ENCODE results near the gene TAOK3. TPM values are rescaled to one million over a fixed set of nuclear protein-coding genes. Genes with fewer than 3 reads are reported as not detected.
A peak's percentile ranks its signal among the peaks of the same experiment; 100 is the strongest.

TAOK3 gene
- total and polyA plus RNA-seq, 12 donors: 8.4 to 29.8 (median 21.2) TPM

DNA sequence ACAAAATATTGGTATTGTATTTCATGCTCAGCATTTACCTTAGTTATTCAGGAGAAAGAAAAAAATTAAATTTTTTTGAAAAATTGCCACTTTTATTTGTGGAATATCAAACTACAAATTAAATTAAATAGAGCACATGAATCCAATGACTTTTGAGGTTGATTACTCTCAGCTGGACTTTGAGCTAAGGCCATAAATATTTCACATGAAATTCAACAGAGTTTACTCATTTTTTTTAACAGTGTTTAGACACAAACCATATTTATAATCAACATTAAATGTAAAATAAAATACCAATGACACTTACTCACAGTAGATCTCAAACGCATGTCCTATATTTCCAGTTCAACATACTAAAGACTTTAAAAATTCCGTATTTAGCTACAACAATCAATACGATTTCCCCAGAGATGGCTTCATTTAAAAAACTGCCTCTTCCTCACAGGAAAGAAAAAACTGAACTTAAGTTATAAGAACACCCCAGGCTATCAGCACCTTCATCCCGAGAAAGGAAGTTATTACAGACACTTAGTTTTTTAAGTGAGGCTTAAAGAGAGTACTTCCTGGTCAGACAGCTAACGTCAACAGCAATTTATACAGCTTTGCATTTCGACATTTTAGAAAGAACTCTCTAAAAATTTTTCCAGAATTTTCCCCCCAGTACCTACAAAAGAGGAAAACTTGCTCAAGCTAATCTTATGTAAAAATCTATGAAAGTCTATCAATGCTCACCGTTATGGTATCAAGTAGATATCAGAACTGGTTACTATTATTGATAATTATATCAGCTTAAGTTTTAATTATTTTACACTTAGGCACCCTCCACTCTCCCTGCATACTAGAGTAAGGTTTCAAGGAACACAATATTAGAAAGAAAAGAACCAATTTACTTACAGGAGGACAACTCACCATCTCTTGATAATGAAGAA is 13.8 kb downstream of the TAOK3 start:
- ATAC-seq: peak in 1 of 8 donors; percentile 37
- no peak for TF ChIP-seq CTCF (IDR thresholded peaks at IDR 0.05)
- Histone ChIP-seq H3K4me1 (peaks cover 5 to 82% (median 21%) of the 10 kb centered on the region in 9 donors), H3K27me3 (no peaks in the 10 kb centered on the region), H3K36me3 (peaks cover 0 to 3% (median 0%) of the 10 kb centered on the region in 9 donors), H3K4me3 (peak overlapping the region in 3 of 10 donors; percentile 6 to 46 (median 13)), H3K27ac (peak overlapping the region in 3 of 10 donors; percentile 4 to 85 (median 27)), H3K9me3 (no peaks in the 10 kb centered on the region)
- intact Hi-C loops (cut with DNase I): loop anchor here in 1 of 10 donors (10.0 kb wide), 1 partner anchor 54 kb away; no protein-coding TSS in a partner anchor
- DNase-seq: no peak
- WGBS, 2 donors: 47 to 55% methylated on average over 7 of the region's 7 CpGs

DNA sequence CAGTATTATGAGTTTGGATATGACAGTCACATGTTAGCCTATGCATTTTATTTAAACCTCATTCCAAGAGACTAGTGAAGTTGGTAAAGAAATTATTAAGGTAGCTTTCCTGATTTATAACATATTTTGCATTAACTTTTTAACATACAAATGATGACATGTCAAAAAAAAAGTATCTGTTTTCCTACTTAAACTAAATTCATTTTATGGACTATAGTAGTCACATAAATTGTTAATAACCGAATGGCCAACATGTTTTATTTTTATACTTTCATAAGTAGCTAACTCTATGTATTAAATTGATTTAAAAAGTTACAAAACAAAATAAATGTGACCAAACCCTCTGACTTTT is 14.7 kb downstream of the TAOK3 start:
- 90 to 96% methylated on average over 1 of the region's 1 CpG for WGBS, 2 donors
- no peak for TF ChIP-seq CTCF (IDR thresholded peaks at IDR 0.05)

DNA sequence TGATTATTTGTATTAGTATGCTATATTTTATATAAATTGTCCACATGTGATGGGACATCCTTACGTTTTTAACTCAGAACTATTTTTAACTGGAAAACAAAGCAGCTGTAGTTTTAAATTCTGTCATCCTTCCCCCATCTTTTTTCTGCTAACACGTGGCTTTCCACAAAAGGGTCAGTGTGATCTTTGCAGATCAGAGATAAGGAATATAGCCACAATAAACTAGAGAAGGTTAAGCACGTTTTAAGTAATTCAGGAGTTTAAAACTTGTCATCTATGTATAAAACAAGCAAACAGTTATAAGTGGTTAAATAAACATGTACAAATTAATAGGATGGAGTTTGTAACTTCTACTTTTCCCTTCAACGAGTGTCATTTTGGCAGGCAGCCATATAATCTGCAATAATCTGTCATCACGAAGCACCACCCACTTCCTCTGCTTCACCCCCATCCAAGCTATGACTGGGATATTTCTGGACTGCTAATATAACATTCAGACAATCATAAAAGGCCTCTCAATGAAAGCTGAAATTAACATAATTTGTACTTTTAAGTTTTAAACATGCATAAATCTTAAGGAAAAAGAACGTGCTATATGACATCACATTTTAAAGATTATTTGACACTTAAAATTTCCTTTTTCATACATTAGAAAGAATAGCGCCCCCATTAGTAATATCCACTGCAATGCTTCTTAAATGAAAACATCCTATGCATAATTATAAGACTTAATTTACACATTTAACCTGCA is 15.3 kb downstream of the TAOK3 start:
- DNase-seq (peak in 1 of 2 donors; percentile 74), ATAC-seq (peak in 7 of 8 donors; percentile 80 to 89 (median 87))
- peaks cover 5 to 77% (median 21%) of the 10 kb centered on the region in 9 donors for H3K4me1 ChIP-seq
- peak in 1 of 9 donors; percentile 14 for TF ChIP-seq CTCF (IDR thresholded peaks at IDR 0.05)
- H3K9me3 ChIP-seq: no peaks in the 10 kb centered on the region
- H3K4me3 ChIP-seq: peak overlapping the region in 1 of 10 donors; percentile 46
- peaks cover 0 to 3% (median 0%) of the 10 kb centered on the region in 9 donors for H3K36me3 ChIP-seq
- H3K27ac ChIP-seq: peak overlapping the region in 7 of 10 donors; percentile 9 to 85 (median 45)
- no peaks in the 10 kb centered on the region for H3K27me3 ChIP-seq
- intact Hi-C loops (cut with DNase I): loop anchor here in 1 of 10 donors (10.0 kb wide), 1 partner anchor 53 kb away; no protein-coding TSS in a partner anchor
- 27 to 34% methylated on average over 7 of the region's 7 CpGs for WGBS, 2 donors

More for the DNA sequence above, 14.7 kb downstream of the TAOK3 start:
- peak overlapping the region in 1 of 10 donors; percentile 46 for H3K4me3 ChIP-seq
- no peaks in the 10 kb centered on the region for H3K9me3 ChIP-seq
- intact Hi-C loops (cut with DNase I): loop anchor here in 1 of 10 donors (10.0 kb wide), 1 partner anchor 53 kb away; no protein-coding TSS in a partner anchor
- peaks cover 5 to 80% (median 21%) of the 10 kb centered on the region in 9 donors for H3K4me1 ChIP-seq
- DNase-seq (no peak), ATAC-seq (no peak)
- peak overlapping the region in 1 of 10 donors; percentile 85 for H3K27ac ChIP-seq
- peaks cover 0 to 3% (median 0%) of the 10 kb centered on the region in 9 donors for H3K36me3 ChIP-seq
- H3K27me3 ChIP-seq: no peaks in the 10 kb centered on the region

GRCh38 chr12:118356809-118357256 is 15.9 kb downstream of the TAOK3 start:
- peak overlapping the region in 1 of 10 donors; percentile 46 for H3K4me3 ChIP-seq
- no peaks in the 10 kb centered on the region for H3K27me3 ChIP-seq
- no peaks in the 10 kb centered on the region for H3K9me3 ChIP-seq
- peak overlapping the region in 7 of 10 donors; percentile 9 to 85 (median 45) for H3K27ac ChIP-seq
- DNase-seq (no peak), ATAC-seq (peak in 7 of 8 donors; percentile 38 to 85 (median 50))
- 41 to 45% methylated on average over 1 of the region's 1 CpG for WGBS, 2 donors
- peaks cover 5 to 71% (median 21%) of the 10 kb centered on the region in 9 donors for H3K4me1 ChIP-seq
- no peak for TF ChIP-seq CTCF (IDR thresholded peaks at IDR 0.05)
- peaks cover 0 to 3% (median 0%) of the 10 kb centered on the region in 9 donors for H3K36me3 ChIP-seq
- intact Hi-C loops (cut with DNase I): loop anchor here in 1 of 10 donors (10.0 kb wide), 1 partner anchor 52 kb away; no protein-coding TSS in a partner anchor
